ENCODE results near the gene HEMK1. TPM values are rescaled to one million over a fixed set of nuclear protein-coding genes. Genes with fewer than 3 reads are reported as not detected.
A peak's percentile ranks its signal among the peaks of the same experiment; 100 is the strongest.

The HEMK1 gene
- total and polyA plus RNA-seq, 2 of the 4 experiments (the other 2 are of a cell fraction) = 17.2 to 20.8 TPM

DNA sequence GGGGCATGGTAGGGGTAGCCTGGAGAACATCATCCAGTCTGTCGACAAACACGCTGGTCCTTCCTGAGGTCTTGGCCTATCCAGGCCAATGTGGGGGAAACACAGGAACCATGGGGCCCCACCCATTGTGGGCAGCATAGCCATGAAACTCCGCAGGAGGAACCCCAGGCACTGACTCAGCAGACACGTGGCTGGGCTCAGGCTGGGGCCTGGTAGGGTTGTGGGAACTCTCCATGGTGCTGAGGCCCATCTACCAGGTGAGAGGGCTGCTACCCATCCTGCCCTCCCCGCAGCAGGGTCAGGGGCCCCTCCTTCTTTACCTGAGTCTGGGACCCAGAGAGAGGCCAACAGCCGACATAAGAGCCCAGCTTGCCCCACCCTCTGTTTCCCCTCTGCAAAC lies 43.3 kb upstream of the HEMK1 start:
- no peak overlapping the region for H3K4me3 ChIP-seq (ENCODE audit: insufficient read depth, low read depth, low read length)
- H2AFZ ChIP-seq (replicated peaks; ENCODE audit: low read length, poor library complexity) = no peak overlapping the region
- POLR2A ChIA-PET (ENCODE audit: unreplicated experiment) = no interaction called here
- H3K56ac ChIP-seq (ENCODE audit: extremely low read depth, insufficient read depth, low read length) = no peak overlapping the region
- no peak overlapping the region for H2BK120ac ChIP-seq (ENCODE audit: low read depth, low read length)
- dilution Hi-C loops (cut with HindIII; ENCODE audit: low sequenced_read_pairs, unreplicated experiment) (no loop called here), intact Hi-C loops (cut with micrococcal nuclease) (no loop called here), in situ Hi-C loops (cut with MboI; ENCODE audit: low sequenced_read_pairs) (no loop called here)
- H4K5ac ChIP-seq (ENCODE audit: low read depth, low read length) = no peak overlapping the region
- DNase-seq (peak; percentile 30), ATAC-seq (ENCODE audit: low read depth) (peak; percentile 72)
- H3K4me2 ChIP-seq (ENCODE audit: low read depth, low read length) = no peak overlapping the region
- H4K91ac ChIP-seq (ENCODE audit: insufficient read depth, low read depth, low read length) = no peak overlapping the region
- H3K14ac ChIP-seq (replicated peaks; ENCODE audit: low read depth, low read length) = no peak overlapping the region
- no peak overlapping the region for H4K8ac ChIP-seq (ENCODE audit: low read depth in 2 of 2, low read length in 2 of 2)
- H3K4me1 ChIP-seq (ENCODE audit: control insufficient read depth, insufficient read depth, low read length) = no peaks in the 10 kb centered on the region
- H2BK20ac ChIP-seq (ENCODE audit: low read depth, low read length) = no peak overlapping the region
- TF ChIP-seq MAFK (IDR thresholded peaks at IDR 0.05; ENCODE audit: low read depth, low read length) (peak; percentile 29; the same call in 1 of the 2 replicates), RAD21 (IDR thresholded peaks at IDR 0.05; ENCODE audit: low read length) (no peak), MAZ (IDR thresholded peaks at IDR 0.05; ENCODE audit: borderline replicate concordance, low read depth, low read length) (no peak), BHLHE40 (IDR thresholded peaks at IDR 0.05; ENCODE audit: low read depth, low read length) (no peak), SMC3 (IDR thresholded peaks at IDR 0.05; ENCODE audit: low read depth, low read length) (no peak), CEBPB (IDR thresholded peaks at IDR 0.05; ENCODE audit: low read depth, low read length) (no peak), POLR2A (IDR thresholded peaks at IDR 0.05; ENCODE audit: low read depth, low read length) (no peak), MXI1 (IDR thresholded peaks at IDR 0.05; ENCODE audit: borderline replicate concordance, low read depth, low read length) (peak; percentile 95), NFE2L2 (IDR thresholded peaks at IDR 0.05; ENCODE audit: low read depth, low read length) (no peak), RFX5 (IDR thresholded peaks at IDR 0.05; ENCODE audit: low read depth, low read length) (no peak)
- TF ChIP-seq, protein P1, sequence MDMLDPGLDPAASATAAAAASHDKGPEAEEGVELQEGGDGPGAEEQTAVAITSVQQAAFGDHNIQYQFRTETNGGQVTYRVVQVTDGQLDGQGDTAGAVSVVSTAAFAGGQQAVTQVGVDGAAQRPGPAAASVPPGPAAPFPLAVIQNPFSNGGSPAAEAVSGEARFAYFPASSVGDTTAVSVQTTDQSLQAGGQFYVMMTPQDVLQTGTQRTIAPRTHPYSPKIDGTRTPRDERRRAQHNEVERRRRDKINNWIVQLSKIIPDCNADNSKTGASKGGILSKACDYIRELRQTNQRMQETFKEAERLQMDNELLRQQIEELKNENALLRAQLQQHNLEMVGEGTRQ (IDR thresholded peaks at IDR 0.05; ENCODE audit: low read depth, low read length) = peak; percentile 57; the same call in 1 of the 2 replicates
- TF ChIP-seq, protein P2, sequence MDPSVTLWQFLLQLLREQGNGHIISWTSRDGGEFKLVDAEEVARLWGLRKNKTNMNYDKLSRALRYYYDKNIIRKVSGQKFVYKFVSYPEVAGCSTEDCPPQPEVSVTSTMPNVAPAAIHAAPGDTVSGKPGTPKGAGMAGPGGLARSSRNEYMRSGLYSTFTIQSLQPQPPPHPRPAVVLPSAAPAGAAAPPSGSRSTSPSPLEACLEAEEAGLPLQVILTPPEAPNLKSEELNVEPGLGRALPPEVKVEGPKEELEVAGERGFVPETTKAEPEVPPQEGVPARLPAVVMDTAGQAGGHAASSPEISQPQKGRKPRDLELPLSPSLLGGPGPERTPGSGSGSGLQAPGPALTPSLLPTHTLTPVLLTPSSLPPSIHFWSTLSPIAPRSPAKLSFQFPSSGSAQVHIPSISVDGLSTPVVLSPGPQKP (IDR thresholded peaks at IDR 0.05; ENCODE audit: borderline replicate concordance, low read depth, low read length) = no peak
- H2BK5ac ChIP-seq (ENCODE audit: low read depth, low read length, poor library complexity, severe bottlenecking) = no peak overlapping the region
- no peak overlapping the region for H3K18ac ChIP-seq (ENCODE audit: low read depth, low read length)
- H3K9ac ChIP-seq (ENCODE audit: low read depth, low read length) = no peak overlapping the region
- CTCF ChIA-PET = no interaction called here
- H3K4ac ChIP-seq (ENCODE audit: low read depth, low read length) = no peak overlapping the region
- H2AK5ac ChIP-seq (ENCODE audit: low read depth, low read length) = no peak overlapping the region
- H3K9me3 ChIP-seq (ENCODE audit: control insufficient read depth, insufficient read depth, low read length) = no peaks in the 10 kb centered on the region
- H3K9me1 ChIP-seq (ENCODE audit: insufficient read depth, low read length) = no peaks in the 10 kb centered on the region
- no peaks in the 10 kb centered on the region for H4K20me1 ChIP-seq (ENCODE audit: insufficient read depth, low read length)
- H3K36me3 ChIP-seq (ENCODE audit: control insufficient read depth, insufficient read depth, low read length) = no peaks in the 10 kb centered on the region
- H3K27me3 ChIP-seq (ENCODE audit: control insufficient read depth, insufficient read depth, low read length) = peaks cover 67% of the 10 kb centered on the region
- no peak overlapping the region for H3K27ac ChIP-seq (ENCODE audit: insufficient read depth, low read length)
- WGBS, 2 experiments (ENCODE audit: extremely low coverage in 2 of 2, insufficient read length in 1 of 2) = 20% methylated on average over 1 of the region's 6 CpGs; no CpG with 5 or more reads in 1 of the 2 experiments
- no peaks in the 10 kb centered on the region for H3K79me1 ChIP-seq (ENCODE audit: low read depth in 1 of 2, low read length in 2 of 2)
- H2BK15ac ChIP-seq (ENCODE audit: low read depth, low read length) = no peak overlapping the region
- BruUV-seq (replicated peaks) = no TSS peak
- H3K23ac ChIP-seq (ENCODE audit: low read depth, low read length) = no peak overlapping the region
- no peak overlapping the region for H2AK9ac ChIP-seq (replicated peaks; ENCODE audit: low read depth, low read length, poor library complexity)
